IMR-90 (cell line): ENCODE measurements around the gene GTF2F2. TPM values are rescaled to one million over a fixed set of nuclear protein-coding genes. Genes with fewer than 3 reads are reported as not detected.

Experiments
- ATAC-seq: fragments of 200-7000 bp; cut with Tn5 transposase; 2 replicates; pipeline ENCODE4 v1.9.1; 2020; ENCODE audit warnings: low read depth, mild to moderate bottlenecking, moderate library complexity
- BruUV-seq: library from RNA; stranded (reverse); fragments of 400-500 nt; replicated peaks from 2 replicates; lab custom pipeline; 2021; lab: Mats Ljungman, UMichigan
- CTCF ChIA-PET: fragments of 300-600 bp; formaldehyde crosslinking; extraction: SDS; loops from one replicate; lab custom pipeline; 2021; ENCODE audit warnings: antibody characterized with exemption; lab: Yijun Ruan, JAX
- POLR2A ChIA-PET: fragments of 300-600 bp; sonication (Branson Sonifier 250); formaldehyde crosslinking; loops from one replicate; lab custom pipeline; 2022; ENCODE audit warnings: antibody characterized with exemption; ENCODE audit not compliant: unreplicated experiment; lab: Charles Lee
- DNase-seq: peaks from one replicate; pipeline ENCODE4 v3.0.0; 2013
- H2AFZ ChIP-seq: replicated peaks from 2 replicates; pipeline ENCODE3; 2013; ENCODE audit warnings: low read length, mild to moderate bottlenecking; ENCODE audit not compliant: poor library complexity
- H2AK5ac ChIP-seq: 2 replicates; pipeline ENCODE4 v1.6.1; 2013; ENCODE audit warnings: low read depth, low read length, inconsistent platforms
- H2AK9ac ChIP-seq: replicated peaks from 2 replicates; pipeline ENCODE3; 2013; ENCODE audit warnings: mild to moderate bottlenecking, low read depth, low read length, moderate library complexity; ENCODE audit not compliant: poor library complexity
- H2BK120ac ChIP-seq: 2 replicates; pipeline ENCODE4 v1.6.1; 2013; ENCODE audit warnings: low read depth, low read length, inconsistent platforms
- H2BK15ac ChIP-seq: 3 replicates; pipeline ENCODE4 v1.6.1; 2013; ENCODE audit warnings: low read depth, low read length, inconsistent platforms
- H2BK20ac ChIP-seq: 2 replicates; pipeline ENCODE4 v1.6.1; 2013; ENCODE audit warnings: low read depth, mild to moderate bottlenecking, inconsistent platforms, low read length, moderate library complexity
- H2BK5ac ChIP-seq: 2 replicates; pipeline ENCODE4 v1.6.1; 2013; ENCODE audit warnings: mild to moderate bottlenecking, low read depth, low read length, inconsistent platforms; ENCODE audit not compliant: poor library complexity, severe bottlenecking
- H3K14ac ChIP-seq: replicated peaks from 2 replicates; pipeline ENCODE4 v1.6.1; 2013; ENCODE audit warnings: low read depth, low read length, inconsistent platforms
- H3K18ac ChIP-seq: 2 replicates; pipeline ENCODE4 v1.6.1; 2013; ENCODE audit warnings: low read depth, low read length, control low read depth
- H3K23ac ChIP-seq: 2 replicates; pipeline ENCODE4 v1.6.1; 2013; ENCODE audit warnings: low read depth, low read length, inconsistent platforms
- H3K27ac ChIP-seq: 2 replicates; pipeline ENCODE4 v1.5.1; 2013; ENCODE audit warnings: mild to moderate bottlenecking, control low read depth, low read length; ENCODE audit not compliant: insufficient read depth
- H3K27me3 ChIP-seq: 2 replicates; pipeline ENCODE4 v1.6.1; 2013; ENCODE audit warnings: low read length; ENCODE audit not compliant: control insufficient read depth, insufficient read depth
- H3K36me3 ChIP-seq: 2 replicates; pipeline ENCODE4 v1.6.1; 2013; ENCODE audit warnings: low read length, mixed read lengths; ENCODE audit not compliant: control insufficient read depth, insufficient read depth
- H3K4ac ChIP-seq: 2 replicates; pipeline ENCODE4 v1.6.1; 2013; ENCODE audit warnings: low read depth, low read length, inconsistent platforms
- H3K4me1 ChIP-seq: 2 replicates; pipeline ENCODE4 v1.6.1; 2013; ENCODE audit warnings: low read length, mixed read lengths; ENCODE audit not compliant: control insufficient read depth, insufficient read depth
- H3K4me2 ChIP-seq: 2 replicates; pipeline ENCODE4 v1.6.1; 2013; ENCODE audit warnings: low read depth, mild to moderate bottlenecking, control low read depth, low read length, moderate library complexity
- H3K4me3 ChIP-seq: 2 replicates; pipeline ENCODE4 v1.5.1; 2013; ENCODE audit warnings: low read depth, mild to moderate bottlenecking, control low read depth, low read length, moderate library complexity; ENCODE audit not compliant: insufficient read depth
- H3K56ac ChIP-seq: 2 replicates; pipeline ENCODE4 v1.6.1; 2013; ENCODE audit warnings: low read length, inconsistent platforms; ENCODE audit not compliant: insufficient read depth; ENCODE audit errors: extremely low read depth
- H3K79me1 ChIP-seq, 2 experiments: 2 replicates each; pipeline ENCODE4 v1.6.1; 2013; ENCODE audit warnings: low read length in 2 of 2, inconsistent platforms in 1 of 2, low read depth in 1 of 2
- H3K9ac ChIP-seq: 2 replicates; pipeline ENCODE4 v1.6.1; 2013; ENCODE audit warnings: low read depth, low read length, control low read depth
- H3K9me1 ChIP-seq: 2 replicates; pipeline ENCODE4 v1.6.1; 2013; ENCODE audit warnings: low read length, inconsistent platforms; ENCODE audit not compliant: insufficient read depth
- H3K9me3 ChIP-seq: 2 replicates; pipeline ENCODE4 v1.6.1; 2013; ENCODE audit warnings: low read length; ENCODE audit not compliant: control insufficient read depth, insufficient read depth
- H4K20me1 ChIP-seq: 2 replicates; pipeline ENCODE4 v1.6.1; 2013; ENCODE audit warnings: low read length, inconsistent platforms; ENCODE audit not compliant: insufficient read depth
- H4K5ac ChIP-seq: 2 replicates; pipeline ENCODE4 v1.6.1; 2013; ENCODE audit warnings: mild to moderate bottlenecking, low read depth, low read length, control low read depth
- H4K8ac ChIP-seq, 2 experiments: 2 replicates each; pipeline ENCODE4 v1.6.1; 2013; ENCODE audit warnings: low read depth in 2 of 2, low read length in 2 of 2, control low read depth in 1 of 2, inconsistent platforms in 1 of 2
- H4K91ac ChIP-seq: 2 replicates; pipeline ENCODE4 v1.6.1; 2013; ENCODE audit warnings: low read depth, low read length, inconsistent platforms; ENCODE audit not compliant: insufficient read depth
- BHLHE40 ChIP-seq: fragments of 150-350 bp; IDR thresholded peaks from 2 replicates; pipeline ENCODE4 v1.6.1; 2016; ENCODE audit warnings: mild to moderate bottlenecking, low read depth, low read length
- CEBPB ChIP-seq: IDR thresholded peaks from 2 replicates; pipeline ENCODE4 v1.6.1; 2012; ENCODE audit warnings: low read depth, low read length, improper control_type of control experiment
- CHD1 ChIP-seq: IDR thresholded peaks from 2 replicates; pipeline ENCODE4 v1.6.1; 2012; ENCODE audit warnings: low read depth, low read length, improper control_type of control experiment
- FOS ChIP-seq: fragments of 150-350 bp; IDR thresholded peaks from 2 replicates; pipeline ENCODE4 v1.6.1; 2016; ENCODE audit warnings: low read depth, low read length
- MAFK ChIP-seq: IDR thresholded peaks from 2 replicates; pipeline ENCODE4 v1.6.1; 2012; ENCODE audit warnings: low read depth, low read length, improper control_type of control experiment
- MAZ ChIP-seq: IDR thresholded peaks from 2 replicates; pipeline ENCODE4 v1.6.1; 2012; ENCODE audit warnings: low read depth, mild to moderate bottlenecking, low read length, improper control_type of control experiment, moderate library complexity, borderline replicate concordance
- MXI1 ChIP-seq: IDR thresholded peaks from 2 replicates; pipeline ENCODE4 v1.6.1; 2012; ENCODE audit warnings: low read depth, mild to moderate bottlenecking, low read length, moderate library complexity, borderline replicate concordance
- NFE2L2 ChIP-seq: fragments of 150-350 bp; IDR thresholded peaks from 2 replicates; pipeline ENCODE4 v1.6.1; 2016; ENCODE audit warnings: low read depth, mild to moderate bottlenecking, low read length
- POLR2A ChIP-seq: IDR thresholded peaks from 2 replicates; pipeline ENCODE4 v1.6.1; 2012; ENCODE audit warnings: mild to moderate bottlenecking, low read depth, low read length
- RAD21 ChIP-seq: IDR thresholded peaks from 2 replicates; pipeline ENCODE4 v1.6.1; 2012; ENCODE audit warnings: low read length, improper control_type of control experiment
- RCOR1 ChIP-seq: IDR thresholded peaks from 2 replicates; pipeline ENCODE4 v1.6.1; 2012; ENCODE audit warnings: mild to moderate bottlenecking, low read length, improper control_type of control experiment; ENCODE audit not compliant: insufficient replicate concordance
- RFX5 ChIP-seq: IDR thresholded peaks from 2 replicates; pipeline ENCODE4 v1.8.0; 2012; ENCODE audit warnings: low read depth, mild to moderate bottlenecking, low read length, moderate library complexity
- SMC3 ChIP-seq: fragments of 150-350 bp; IDR thresholded peaks from 2 replicates; pipeline ENCODE4 v1.6.1; 2016; ENCODE audit warnings: low read depth, mild to moderate bottlenecking, antibody characterized with exemption, low read length, moderate library complexity
- WGBS, 2 experiments: methylation state at CpG; one replicate each; pipeline versions ENCODE4 v1.1.5 to v1.1.7; 2013; ENCODE audit warnings: missing lambda C conversion rate in 2 of 2; ENCODE audit not compliant: insufficient read length in 1 of 2; ENCODE audit errors: extremely low coverage in 2 of 2; 5-methylcytosine and 5-hydroxymethylcytosine counted together
- dilution Hi-C: fragments of 300-500 bp; cut with HindIII; formaldehyde crosslinking; loops from one replicate; pipeline ENCODE4 v1.14.3; 2018; ENCODE audit warnings: low sequenced_read_pairs; ENCODE audit not compliant: unreplicated experiment
- in situ Hi-C: fragments of 300-500 bp; cut with MboI; formaldehyde crosslinking; loops from 3 replicates; pipeline ENCODE4 v1.14.3; 2019; ENCODE audit warnings: low sequenced_read_pairs, inconsistent platforms, mixed read lengths
- intact Hi-C: fragments of 100-400 bp; cut with micrococcal nuclease; formaldehyde crosslinking; loops from 2 replicates; pipeline ENCODE4 v1.10.0; 2022
- polyA plus RNA-seq, 3 experiments: library from polyadenylated mRNA; depleted of rRNA; stranded (reverse); fragments of >200 nt; gene quantifications; 2 replicates each; pipeline ENCODE4 v1.2.3, GENCODE V29; 2012; ENCODE audit warnings: low replicate concordance in 1 of 3
- total RNA-seq: library from RNA; depleted of rRNA; stranded (reverse); fragments of >200 nt; gene quantifications from 2 replicates; pipeline ENCODE4 v1.2.3, GENCODE V29; 2012
- TF ChIP-seq, protein P1 (sequence below): fragments of 150-350 bp; IDR thresholded peaks from 2 replicates; pipeline ENCODE4 v1.6.1; 2016; ENCODE audit warnings: low read depth, mild to moderate bottlenecking, low read length, moderate library complexity, borderline replicate concordance
- TF ChIP-seq, protein P2 (sequence below): conservative IDR thresholded peaks from 2 replicates; pipeline ENCODE4 v1.5.1; 2012; ENCODE audit warnings: mild to moderate bottlenecking, low read depth, low read length, improper control_type of control experiment
- TF ChIP-seq, protein P3 (sequence below): fragments of 150-350 bp; IDR thresholded peaks from 2 replicates; pipeline ENCODE4 v1.6.1; 2017; ENCODE audit warnings: mild to moderate bottlenecking, antibody characterized with exemption, low read length, low read depth

GTF2F2 gene
- total and polyA plus RNA-seq, 2 of the 4 experiments (the other 2 are of a cell fraction) = 16.5 to 21.0 TPM

DNA sequence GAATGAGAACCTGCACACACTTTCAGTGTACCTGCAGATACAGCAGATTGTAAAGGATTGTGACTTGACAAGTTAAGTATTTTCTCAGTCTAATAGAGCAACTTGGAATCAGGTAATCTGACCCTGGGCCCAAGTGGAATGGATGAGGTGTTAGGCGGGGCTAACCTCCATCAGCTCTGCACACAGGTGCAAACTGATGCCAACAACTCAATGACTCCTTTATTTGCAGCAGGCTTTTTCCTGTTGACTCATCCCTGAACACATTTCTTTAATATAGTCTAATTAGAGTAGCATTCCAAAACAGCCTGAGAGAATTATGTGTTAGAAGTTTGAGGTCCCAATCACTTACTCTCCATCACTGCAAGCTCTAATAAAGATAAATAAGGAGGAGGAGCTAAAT, 171.9 kb downstream of the GTF2F2 start:
- Histone ChIP-seq H3K27ac (no peak overlapping the region), H3K9me1 (peaks cover 6% of the 10 kb centered on the region; the same call in 1 of the 2 replicates), H2BK120ac (no peak overlapping the region), H3K4me1 (peaks cover 2% of the 10 kb centered on the region), H3K4me2 (no peak overlapping the region), H3K9ac (no peak overlapping the region), H3K18ac (no peak overlapping the region), H3K27me3 (no peaks in the 10 kb centered on the region), H4K91ac (no peak overlapping the region), H3K79me1 (no peaks in the 10 kb centered on the region), H4K5ac (no peak overlapping the region), H2BK20ac (no peak overlapping the region), H2BK5ac (no peak overlapping the region), H3K9me3 (no peaks in the 10 kb centered on the region), H2AK9ac (no peak overlapping the region), H3K36me3 (peaks cover 3% of the 10 kb centered on the region), H3K14ac (no peak overlapping the region), H4K20me1 (no peaks in the 10 kb centered on the region), H2AFZ (no peak overlapping the region), H2BK15ac (no peak overlapping the region), H3K4me3 (no peak overlapping the region), H4K8ac (no peak overlapping the region), H3K23ac (no peak overlapping the region; the same call in 1 of the 2 replicates), H2AK5ac (no peak overlapping the region), H3K4ac (no peak overlapping the region), H3K56ac (no peak overlapping the region)
- ChIA-PET POLR2A (no interaction called here), CTCF (no interaction called here)
- intact Hi-C loops = no loop called here
- dilution Hi-C loops = no loop called here
- in situ Hi-C loops = no loop called here
- TF ChIP-seq RFX5 (no peak), CHD1 (no peak), RCOR1 (no peak), MXI1 (no peak), BHLHE40 (no peak), CEBPB (no peak), SMC3 (no peak), FOS (no peak), MAFK (no peak), MAZ (no peak), NFE2L2 (no peak), RAD21 (no peak), POLR2A (no peak)
- TF ChIP-seq, protein P1, sequence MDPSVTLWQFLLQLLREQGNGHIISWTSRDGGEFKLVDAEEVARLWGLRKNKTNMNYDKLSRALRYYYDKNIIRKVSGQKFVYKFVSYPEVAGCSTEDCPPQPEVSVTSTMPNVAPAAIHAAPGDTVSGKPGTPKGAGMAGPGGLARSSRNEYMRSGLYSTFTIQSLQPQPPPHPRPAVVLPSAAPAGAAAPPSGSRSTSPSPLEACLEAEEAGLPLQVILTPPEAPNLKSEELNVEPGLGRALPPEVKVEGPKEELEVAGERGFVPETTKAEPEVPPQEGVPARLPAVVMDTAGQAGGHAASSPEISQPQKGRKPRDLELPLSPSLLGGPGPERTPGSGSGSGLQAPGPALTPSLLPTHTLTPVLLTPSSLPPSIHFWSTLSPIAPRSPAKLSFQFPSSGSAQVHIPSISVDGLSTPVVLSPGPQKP = no peak
- TF ChIP-seq, protein P2, sequence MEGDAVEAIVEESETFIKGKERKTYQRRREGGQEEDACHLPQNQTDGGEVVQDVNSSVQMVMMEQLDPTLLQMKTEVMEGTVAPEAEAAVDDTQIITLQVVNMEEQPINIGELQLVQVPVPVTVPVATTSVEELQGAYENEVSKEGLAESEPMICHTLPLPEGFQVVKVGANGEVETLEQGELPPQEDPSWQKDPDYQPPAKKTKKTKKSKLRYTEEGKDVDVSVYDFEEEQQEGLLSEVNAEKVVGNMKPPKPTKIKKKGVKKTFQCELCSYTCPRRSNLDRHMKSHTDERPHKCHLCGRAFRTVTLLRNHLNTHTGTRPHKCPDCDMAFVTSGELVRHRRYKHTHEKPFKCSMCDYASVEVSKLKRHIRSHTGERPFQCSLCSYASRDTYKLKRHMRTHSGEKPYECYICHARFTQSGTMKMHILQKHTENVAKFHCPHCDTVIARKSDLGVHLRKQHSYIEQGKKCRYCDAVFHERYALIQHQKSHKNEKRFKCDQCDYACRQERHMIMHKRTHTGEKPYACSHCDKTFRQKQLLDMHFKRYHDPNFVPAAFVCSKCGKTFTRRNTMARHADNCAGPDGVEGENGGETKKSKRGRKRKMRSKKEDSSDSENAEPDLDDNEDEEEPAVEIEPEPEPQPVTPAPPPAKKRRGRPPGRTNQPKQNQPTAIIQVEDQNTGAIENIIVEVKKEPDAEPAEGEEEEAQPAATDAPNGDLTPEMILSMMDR = no peak
- TF ChIP-seq, protein P3, sequence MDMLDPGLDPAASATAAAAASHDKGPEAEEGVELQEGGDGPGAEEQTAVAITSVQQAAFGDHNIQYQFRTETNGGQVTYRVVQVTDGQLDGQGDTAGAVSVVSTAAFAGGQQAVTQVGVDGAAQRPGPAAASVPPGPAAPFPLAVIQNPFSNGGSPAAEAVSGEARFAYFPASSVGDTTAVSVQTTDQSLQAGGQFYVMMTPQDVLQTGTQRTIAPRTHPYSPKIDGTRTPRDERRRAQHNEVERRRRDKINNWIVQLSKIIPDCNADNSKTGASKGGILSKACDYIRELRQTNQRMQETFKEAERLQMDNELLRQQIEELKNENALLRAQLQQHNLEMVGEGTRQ = no peak
- BruUV-seq = no TSS peak
- ATAC-seq (no peak), DNase-seq (no peak)
- no CpG with 5 or more reads among the region's 1 CpG for WGBS, 2 experiments
